Medulla oblongata (tissue), 1 donor: Measurements from ENCODE around the gene CDH5.
"Not testable (repeated sequence)": the region's sequence is repeated elsewhere in the genome, so short reads cannot be mapped to it uniquely, and the experiment has no call there.

ENCODE experiments used
- DNase-seq: peaks from one replicate; pipeline ENCODE4 v3.0.0-alpha.2; 2015; ENCODE audit errors: extremely low spot score

Gene CDH5

DNA sequence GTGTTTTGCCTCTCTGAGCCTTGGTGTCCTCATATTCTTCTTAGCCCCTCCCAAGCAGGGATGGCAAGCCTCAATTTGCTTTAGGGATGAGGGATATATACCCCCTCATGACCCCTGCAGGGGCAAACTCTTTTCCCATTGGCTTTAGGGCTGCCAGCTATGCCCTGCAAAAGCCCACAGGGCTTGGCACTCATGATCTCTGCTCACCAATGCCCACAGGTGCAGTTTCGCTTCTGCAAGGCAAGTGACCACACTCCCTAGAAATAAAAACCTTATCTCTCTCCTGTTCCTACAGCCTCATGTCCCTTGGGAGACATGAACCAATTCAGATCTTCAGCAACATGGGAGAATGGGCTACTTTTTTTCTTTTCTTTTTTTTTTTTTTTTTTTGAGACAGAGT is 69.4 kb downstream of the CDH5 start:
- no peak for DNase-seq

DNA sequence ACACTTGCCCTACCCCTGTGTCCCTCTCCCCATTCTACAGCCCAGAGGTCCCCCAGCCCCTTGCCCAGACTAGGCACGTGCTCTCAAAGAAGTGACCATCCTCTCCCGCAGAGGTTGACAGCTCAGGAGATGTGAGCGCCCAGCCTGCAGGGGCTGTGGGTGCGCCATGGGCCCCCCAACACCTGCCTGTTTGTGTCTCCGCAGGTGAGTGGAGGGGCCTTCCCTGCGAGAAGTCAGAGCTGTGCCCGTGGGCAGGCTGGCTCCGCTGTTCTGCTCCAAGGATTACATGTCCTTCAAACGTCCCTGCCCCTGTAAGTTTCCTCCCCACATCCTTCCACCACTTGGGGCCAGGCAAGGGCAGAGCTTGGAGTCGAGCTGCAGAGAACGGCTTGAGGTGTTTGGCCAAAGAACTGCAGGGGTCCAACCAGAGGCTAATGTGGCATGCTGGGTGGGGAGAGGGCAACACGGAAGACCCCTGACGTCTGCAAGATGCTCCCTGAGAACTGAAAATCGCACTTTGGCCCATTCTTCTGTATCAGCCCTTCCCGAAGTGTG is 71.0 kb downstream of the CDH5 start:
- no peak for DNase-seq

DNA sequence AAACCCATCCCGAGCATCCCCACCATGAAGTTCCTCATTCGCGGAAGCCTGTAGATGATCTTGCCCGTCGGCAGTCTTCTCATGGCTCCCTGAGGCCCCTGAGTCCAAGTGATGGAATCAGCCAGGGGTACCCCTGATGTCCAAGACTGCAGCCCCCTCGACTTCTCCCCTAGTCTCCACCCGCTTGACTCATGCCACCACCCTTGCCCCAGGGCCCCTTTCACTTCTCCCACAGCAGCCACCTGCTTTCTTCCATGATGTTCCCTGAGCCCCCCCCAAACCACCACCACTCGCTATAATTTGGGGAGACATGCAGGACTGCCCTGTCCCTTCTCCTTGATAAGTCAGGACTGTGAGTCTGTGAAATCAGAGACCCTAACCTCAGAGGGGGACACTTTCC is 72.0 kb downstream of the CDH5 start:
- no peak for DNase-seq

DNA sequence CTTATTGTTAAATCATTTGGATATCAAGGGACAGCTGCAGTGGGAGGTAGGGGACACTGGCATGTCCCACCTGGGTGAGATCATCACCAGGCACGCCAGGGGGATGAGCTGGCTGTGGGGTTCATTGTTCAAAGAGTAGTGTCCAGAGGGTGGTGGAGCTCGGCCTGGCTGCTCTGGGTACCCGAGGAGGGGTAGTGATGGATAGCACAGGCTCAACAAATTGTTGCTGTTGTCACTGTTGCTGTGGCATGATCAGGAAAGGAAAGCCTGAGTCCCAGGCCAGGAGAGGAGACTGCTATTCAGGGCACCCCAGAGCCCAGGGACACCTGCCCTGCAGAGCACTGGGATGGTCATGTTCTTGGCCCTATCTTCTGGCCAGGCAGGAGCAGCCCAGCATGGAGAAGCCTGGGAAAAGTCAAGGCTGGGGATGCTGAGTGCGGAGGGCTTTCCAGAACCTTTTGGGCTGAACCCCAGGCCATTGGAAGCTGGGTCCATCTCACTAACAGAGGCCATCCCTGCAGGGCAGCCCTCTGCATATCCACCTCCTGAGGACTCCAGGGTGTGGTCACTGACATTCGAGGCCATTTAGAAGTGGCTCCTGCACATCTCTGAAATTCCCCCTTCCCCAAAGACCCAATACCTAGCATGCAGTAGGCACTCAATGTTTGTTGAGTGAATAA is 72.7 kb downstream of the CDH5 start:
- DNase-seq, result no peak

DNA sequence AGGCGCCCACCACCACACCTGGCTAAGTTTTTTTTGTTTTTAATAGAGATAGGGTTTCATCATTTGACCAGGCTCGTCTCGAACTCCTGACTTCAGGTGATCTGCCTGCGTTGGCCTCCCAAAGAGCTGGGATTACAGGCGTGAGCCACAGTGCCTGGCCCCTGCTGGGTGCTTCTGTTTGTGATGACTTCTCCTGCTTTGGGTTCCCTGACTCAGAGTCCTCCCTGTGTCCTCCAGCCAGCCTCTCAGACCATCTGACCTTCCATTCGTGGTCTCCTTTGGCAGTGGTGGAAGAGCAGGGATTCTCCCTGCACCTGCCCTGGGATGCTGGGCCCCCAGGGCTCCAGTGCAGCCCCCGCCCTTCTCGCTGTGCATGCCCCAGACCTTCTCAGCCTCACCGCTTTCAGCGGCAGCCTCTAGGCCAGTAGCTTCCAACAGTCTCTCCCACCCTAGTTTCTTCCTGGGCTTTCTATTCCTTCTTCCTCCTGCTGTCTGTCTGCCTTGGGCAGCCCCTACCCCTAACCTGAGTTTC is 73.8 kb downstream of the CDH5 start:
- no peak for DNase-seq

DNA sequence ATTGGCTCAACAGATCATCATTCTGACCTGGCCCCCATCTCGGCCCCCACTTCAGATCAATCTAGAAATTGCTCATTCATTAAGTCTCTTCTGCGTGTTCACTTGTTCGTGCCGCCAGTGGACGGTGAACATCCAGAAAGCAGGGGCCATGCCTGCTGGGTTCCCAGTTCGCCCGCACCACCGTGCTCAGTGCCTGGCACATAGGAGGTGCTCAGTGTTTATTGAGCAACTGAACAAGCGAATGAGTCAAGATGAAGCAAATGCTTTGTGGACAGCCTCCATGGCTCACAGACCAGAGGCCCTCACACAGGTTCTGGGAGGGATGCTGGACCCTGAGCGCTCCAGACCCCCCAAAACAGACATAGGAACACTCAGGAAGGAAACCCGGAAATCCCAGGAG is 74.5 kb downstream of the CDH5 start:
- DNase-seq, result no peak

DNA sequence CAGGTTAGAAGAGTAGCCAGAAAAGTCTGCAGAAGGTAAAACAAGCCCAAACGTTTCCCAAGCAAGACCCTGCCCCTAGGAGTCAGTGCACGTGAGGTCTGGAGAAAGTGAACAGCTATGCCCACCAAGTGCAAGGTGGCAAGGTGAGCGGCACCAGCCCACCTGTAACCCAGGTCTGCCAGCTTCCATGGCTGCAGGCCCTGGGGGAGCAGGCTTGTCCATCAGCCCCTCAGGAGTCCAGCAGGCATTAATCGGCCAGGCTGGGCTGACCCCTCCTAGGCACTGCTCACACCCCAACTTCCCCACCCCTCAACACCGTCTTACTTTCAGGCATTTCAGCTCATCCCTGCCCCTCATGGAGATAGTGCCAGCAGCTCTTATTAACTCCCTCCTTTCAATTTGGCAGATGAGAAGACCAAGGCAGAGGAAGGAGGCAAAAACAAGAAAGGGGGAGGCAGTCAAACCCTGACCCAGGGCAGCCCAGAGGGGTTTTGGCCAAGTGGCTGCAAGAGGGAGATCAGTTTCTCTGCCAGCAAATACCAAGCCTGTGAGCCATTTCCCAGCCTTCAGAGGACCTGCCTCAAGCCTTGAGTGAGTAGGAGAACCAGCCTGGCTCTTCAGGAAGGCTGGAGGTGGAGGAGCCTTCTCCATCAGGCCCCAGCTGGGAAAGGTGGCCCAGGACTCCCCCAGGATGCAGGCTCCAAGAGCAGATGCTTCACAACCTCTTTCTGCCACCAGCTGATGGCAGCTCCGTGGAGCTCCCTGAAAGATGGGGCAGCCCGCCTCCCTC is 75.3 kb downstream of the CDH5 start:
- no peak for DNase-seq

DNA sequence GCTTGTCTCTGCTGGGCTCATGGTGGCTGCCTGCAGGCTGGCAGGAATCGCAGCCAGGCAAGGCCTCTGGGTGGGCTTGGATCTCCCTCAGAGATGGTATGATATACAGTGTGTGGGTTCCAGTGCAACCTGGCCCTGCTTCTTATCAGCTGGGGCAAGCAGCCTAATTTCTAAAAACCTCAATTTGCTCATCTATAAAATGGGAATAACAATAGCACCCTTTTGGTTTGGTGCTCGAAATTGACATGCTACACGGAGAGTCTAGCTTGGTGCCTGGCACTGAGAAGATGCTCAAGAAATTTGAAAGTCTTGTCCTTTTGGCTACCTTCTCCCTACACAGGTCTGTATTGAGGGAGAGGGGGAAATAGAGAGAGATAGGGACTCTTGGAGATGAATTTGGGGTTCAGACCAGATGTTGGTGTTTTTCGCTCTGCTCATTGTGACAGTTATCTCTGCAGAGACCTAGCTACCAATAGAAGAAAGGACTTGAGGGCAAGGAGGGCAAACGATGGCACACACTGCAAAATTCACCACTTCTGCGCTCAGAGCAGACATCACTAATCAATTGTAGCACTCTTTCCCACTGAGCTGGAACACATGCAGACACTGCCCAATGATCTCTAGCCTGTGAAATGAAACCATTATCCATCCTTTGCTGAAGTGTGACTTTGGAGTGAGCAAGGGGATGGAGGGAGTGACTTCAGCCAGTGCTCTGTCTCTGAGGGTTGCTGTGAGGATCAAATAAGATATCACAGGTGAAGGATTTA is 76.2 kb downstream of the CDH5 start:
- no peak for DNase-seq

DNA sequence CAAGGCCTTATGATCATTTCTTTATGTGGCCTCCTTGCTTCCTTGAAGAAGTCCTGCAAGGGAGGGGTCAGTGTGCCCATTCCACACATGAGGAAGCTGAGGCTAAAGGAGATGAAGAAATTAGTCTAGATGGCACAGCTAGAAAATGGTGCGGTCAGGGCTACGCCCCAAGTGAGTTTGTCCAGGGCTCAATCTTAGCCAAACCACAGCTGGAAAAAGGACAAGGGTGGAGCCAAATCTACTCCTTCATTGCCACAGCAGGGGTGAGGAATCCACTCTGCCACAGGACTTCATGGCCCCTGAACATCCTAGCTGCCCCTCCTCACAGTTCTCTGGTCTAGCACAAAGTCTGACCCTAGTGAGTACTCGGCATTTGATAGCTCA is 76.8 kb downstream of the CDH5 start:
- no peak for DNase-seq

DNA sequence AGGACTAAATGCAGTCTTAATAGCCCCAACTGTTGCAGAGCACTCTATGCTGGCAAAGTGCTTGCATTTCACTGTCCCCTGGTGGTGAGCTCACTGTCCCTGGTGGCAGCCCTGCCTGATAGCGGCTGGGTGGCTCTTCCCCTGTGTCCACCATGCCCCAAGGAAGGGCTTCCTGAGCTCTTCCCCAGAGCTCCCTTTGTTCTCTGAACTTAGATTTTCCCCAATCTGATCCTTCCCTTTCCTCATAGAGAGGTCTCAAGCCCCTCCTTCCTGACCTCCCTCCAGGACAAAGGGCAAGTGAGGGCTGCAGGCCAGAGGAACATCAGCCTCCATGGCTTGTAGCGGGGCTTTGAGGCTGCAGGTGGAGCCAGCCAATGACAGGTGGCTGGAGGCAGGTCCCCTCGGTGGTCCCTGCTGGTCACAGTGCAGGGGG is 77.6 kb downstream of the CDH5 start:
- DNase-seq, result no peak

DNA sequence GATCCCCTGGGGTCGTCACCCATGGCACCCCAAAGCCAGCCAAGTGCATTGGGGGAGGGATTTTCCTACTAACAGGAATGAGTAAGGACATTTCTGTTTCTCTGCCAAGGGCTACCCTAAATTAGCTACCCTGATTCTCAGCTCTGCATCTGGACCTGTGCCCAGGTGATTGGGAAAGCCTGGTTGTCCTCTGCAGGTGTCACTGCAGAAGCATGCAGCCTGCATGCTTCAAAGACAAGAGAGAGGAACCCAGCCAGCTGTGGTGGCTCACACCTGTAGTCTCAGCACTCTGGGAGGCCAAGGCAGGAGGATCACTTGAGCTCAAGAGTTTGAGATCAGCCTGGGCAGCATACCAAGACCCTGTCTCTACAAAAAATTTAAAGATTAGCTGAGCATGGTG is 80.2 kb downstream of the CDH5 start:
- DNase-seq, result no peak

DNA sequence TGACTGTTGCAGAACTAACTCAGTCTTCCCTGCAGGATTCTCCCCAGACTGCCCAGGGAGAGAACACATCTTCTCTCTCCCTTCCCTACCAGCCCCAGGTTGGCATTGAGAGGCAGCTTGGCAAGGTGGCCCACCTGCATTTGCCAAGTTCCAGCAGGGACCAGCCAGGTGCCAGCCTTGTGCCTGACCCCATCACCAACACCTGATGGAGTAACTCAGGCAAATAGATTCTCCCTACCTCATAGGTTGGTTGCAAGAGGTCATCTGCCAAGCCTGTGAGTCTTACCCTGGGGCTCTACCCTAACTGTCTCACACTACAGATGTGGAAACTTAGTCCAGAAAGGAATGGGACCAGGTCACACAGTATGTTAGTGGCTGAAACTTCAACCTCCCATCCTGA is 81.0 kb downstream of the CDH5 start:
- DNase-seq, result no peak

DNA sequence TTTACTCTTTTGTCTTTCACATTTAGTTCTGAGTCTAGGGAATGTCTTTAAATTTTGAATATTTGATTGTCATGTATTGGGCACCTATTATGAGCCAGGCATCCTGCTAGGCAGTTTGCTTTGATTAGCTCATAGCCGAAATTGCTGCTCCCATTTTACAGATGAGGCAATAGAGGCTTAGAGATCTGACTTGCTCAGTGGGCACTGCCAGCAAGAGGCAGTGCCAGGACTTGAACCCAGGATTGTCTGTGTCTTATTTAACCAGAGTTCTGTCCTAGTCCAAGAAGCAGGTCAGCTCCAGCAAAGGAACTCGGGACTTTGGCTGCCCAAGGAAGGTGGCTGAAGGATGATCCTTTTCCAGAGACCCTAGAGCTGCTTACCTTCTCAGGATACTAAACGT is 85.1 kb downstream of the CDH5 start:
- DNase-seq, result no peak

DNA sequence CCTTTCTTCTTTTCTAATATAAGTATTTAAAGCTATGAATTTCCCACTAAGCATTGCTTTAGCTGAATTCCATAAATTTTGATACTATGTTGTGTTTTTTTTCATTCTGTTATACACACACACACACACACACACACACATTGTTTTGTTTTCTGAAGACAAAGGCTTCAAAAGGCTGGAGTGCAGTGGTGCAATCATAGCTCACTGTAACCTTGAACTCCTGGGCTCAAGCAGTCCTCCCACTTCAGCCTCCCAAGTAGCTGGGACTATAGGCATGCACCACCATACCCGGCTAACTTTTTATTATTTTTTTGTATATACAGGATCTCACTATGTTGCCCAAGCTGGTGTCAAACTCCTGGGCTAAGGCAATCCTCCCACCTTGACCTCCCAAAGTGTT is 86.7 kb downstream of the CDH5 start:
- DNase-seq, result not testable (repeated sequence)
